Ectodermal cell (in vitro differentiated cells): ENCODE results near the gene LCN15.

Experiments used
- H3K27ac ChIP-seq: 2 replicates; pipeline ENCODE4 v1.7.0; 2013; ENCODE audit warnings: mild to moderate bottlenecking, low read depth, low read length; ENCODE audit not compliant: insufficient read depth, poor library complexity, severe bottlenecking
- H3K27me3 ChIP-seq: 2 replicates; pipeline ENCODE4 v1.7.0; 2013; ENCODE audit warnings: mild to moderate bottlenecking, low read length; ENCODE audit not compliant: insufficient read depth, control insufficient read depth, poor library complexity, severe bottlenecking
- H3K36me3 ChIP-seq: one replicate; pipeline ENCODE4 v1.7.0; 2013; ENCODE audit warnings: low read length; ENCODE audit not compliant: control insufficient read depth, insufficient read depth
- H3K4me1 ChIP-seq: one replicate; pipeline ENCODE4 v1.7.0; 2013; ENCODE audit warnings: low read length; ENCODE audit not compliant: control insufficient read depth, insufficient read depth
- H3K4me3 ChIP-seq: 2 replicates; pipeline ENCODE4 v1.7.0; 2013; ENCODE audit warnings: low read depth, low read length, control low read depth; ENCODE audit not compliant: insufficient read depth
- H3K9me3 ChIP-seq: 2 replicates; pipeline ENCODE4 v1.7.0; 2013; ENCODE audit warnings: mild to moderate bottlenecking, low read length, moderate library complexity; ENCODE audit not compliant: control insufficient read depth
- WGBS, 2 experiments: methylation state at CpG; one replicate each; pipeline ENCODE4 v1.1.7; 2013; ENCODE audit warnings: missing lambda C conversion rate in 2 of 2; 5-methylcytosine and 5-hydroxymethylcytosine counted together

LCN15 gene

GRCh38 chr9:136722969-136723356, 41.4 kb downstream of the LCN15 start:
- Histone ChIP-seq H3K27ac (no peak overlapping the region), H3K4me3 (no peak overlapping the region), H3K9me3 (no peaks in the 10 kb centered on the region), H3K4me1 (peaks cover 39% of the 10 kb centered on the region), H3K36me3 (peaks cover 30% of the 10 kb centered on the region), H3K27me3 (no peaks in the 10 kb centered on the region)
- WGBS, 2 experiments, result 93 to 95% methylated on average over 24 of the region's 24 CpGs

- no peak overlapping the region for H3K27ac ChIP-seq
- peaks cover 30% of the 10 kb centered on the region for H3K36me3 ChIP-seq
- peaks cover 39% of the 10 kb centered on the region for H3K4me1 ChIP-seq
- H3K4me3 ChIP-seq, result no peak overlapping the region
- H3K27me3 ChIP-seq, result no peaks in the 10 kb centered on the region
- H3K9me3 ChIP-seq, result no peaks in the 10 kb centered on the region
- WGBS, 2 experiments, result 90 to 91% methylated on average over 31 of the region's 31 CpGs
Observed at GRCh38 chr9:136722093-136722968, 42.0 kb downstream of the LCN15 start.

GRCh38 chr9:136721339-136722092, 42.8 kb downstream of the LCN15 start:
- Histone ChIP-seq H3K36me3 (peaks cover 30% of the 10 kb centered on the region), H3K4me3 (no peak overlapping the region), H3K9me3 (no peaks in the 10 kb centered on the region), H3K4me1 (peaks cover 33% of the 10 kb centered on the region), H3K27me3 (no peaks in the 10 kb centered on the region), H3K27ac (no peak overlapping the region)
- WGBS, 2 experiments, result 93 to 94% methylated on average over 30 of the region's 30 CpGs

GRCh38 chr9:136720898-136721338, 43.4 kb downstream of the LCN15 start:
- no peak overlapping the region for H3K4me3 ChIP-seq
- H3K36me3 ChIP-seq, result peaks cover 26% of the 10 kb centered on the region
- peaks cover 29% of the 10 kb centered on the region for H3K4me1 ChIP-seq
- 85 to 86% methylated on average over 11 of the region's 11 CpGs for WGBS, 2 experiments
- no peaks in the 10 kb centered on the region for H3K9me3 ChIP-seq
- H3K27me3 ChIP-seq, result no peaks in the 10 kb centered on the region
- peak overlapping the region; percentile 81 for H3K27ac ChIP-seq

GRCh38 chr9:136720251-136720897, 43.9 kb downstream of the LCN15 start:
- Histone ChIP-seq H3K9me3 (no peaks in the 10 kb centered on the region), H3K27ac (peak overlapping the region; percentile 81), H3K4me1 (peaks cover 23% of the 10 kb centered on the region), H3K36me3 (peaks cover 21% of the 10 kb centered on the region), H3K4me3 (no peak overlapping the region), H3K27me3 (no peaks in the 10 kb centered on the region)
- 15 to 20% methylated on average over 19 to 20 of the region's 20 CpGs for WGBS, 2 experiments

- H3K27ac ChIP-seq, result no peak overlapping the region
Observed at GRCh38 chr9:136719195-136719880, 45.0 kb downstream of the LCN15 start.

GRCh38 chr9:136718345-136719194, 45.7 kb downstream of the LCN15 start:
- Histone ChIP-seq H3K27me3 (no peaks in the 10 kb centered on the region), H3K27ac (no peak overlapping the region), H3K36me3 (peaks cover 8% of the 10 kb centered on the region), H3K9me3 (no peaks in the 10 kb centered on the region), H3K4me3 (no peak overlapping the region), H3K4me1 (peaks cover 39% of the 10 kb centered on the region)
- WGBS, 2 experiments, result 94 to 95% methylated on average over 20 of the region's 20 CpGs

More at GRCh38 chr9:136719195-136719880, 45.0 kb downstream of the LCN15 start:
- peaks cover 31% of the 10 kb centered on the region for H3K4me1 ChIP-seq
- H3K4me3 ChIP-seq, result no peak overlapping the region
- peaks cover 15% of the 10 kb centered on the region for H3K36me3 ChIP-seq
- H3K9me3 ChIP-seq, result no peaks in the 10 kb centered on the region
- no peaks in the 10 kb centered on the region for H3K27me3 ChIP-seq
- WGBS, 2 experiments, result 87 to 89% methylated on average over 24 of the region's 24 CpGs

- H3K4me1 ChIP-seq, result peaks cover 41% of the 10 kb centered on the region
- no peaks in the 10 kb centered on the region for H3K9me3 ChIP-seq
- WGBS, 2 experiments, result 90 to 92% methylated on average over 16 of the region's 16 CpGs
- H3K4me3 ChIP-seq, result no peak overlapping the region
- H3K36me3 ChIP-seq, result no peaks in the 10 kb centered on the region
- no peak overlapping the region for H3K27ac ChIP-seq
- H3K27me3 ChIP-seq, result no peaks in the 10 kb centered on the region
Observed at GRCh38 chr9:136717399-136717798, 46.9 kb downstream of the LCN15 start.

- H3K36me3 ChIP-seq, result no peaks in the 10 kb centered on the region
- no peaks in the 10 kb centered on the region for H3K9me3 ChIP-seq
- 86 to 92% methylated on average over 8 of the region's 8 CpGs for WGBS, 2 experiments
Observed at GRCh38 chr9:136714893-136715274, 49.4 kb downstream of the LCN15 start.

More at GRCh38 chr9:136714893-136715274, 49.4 kb downstream of the LCN15 start:
- H3K27me3 ChIP-seq, result peaks cover 19% of the 10 kb centered on the region
- H3K4me3 ChIP-seq, result no peak overlapping the region
- H3K4me1 ChIP-seq, result peaks cover 26% of the 10 kb centered on the region
- no peak overlapping the region for H3K27ac ChIP-seq
